Measurements from ENCODE around the gene TBC1D8B.

GRCh38 chrX:106899841-106900240 lies 97.4 kb downstream of the TBC1D8B start:
- TF ChIP-seq, protein P1, sequence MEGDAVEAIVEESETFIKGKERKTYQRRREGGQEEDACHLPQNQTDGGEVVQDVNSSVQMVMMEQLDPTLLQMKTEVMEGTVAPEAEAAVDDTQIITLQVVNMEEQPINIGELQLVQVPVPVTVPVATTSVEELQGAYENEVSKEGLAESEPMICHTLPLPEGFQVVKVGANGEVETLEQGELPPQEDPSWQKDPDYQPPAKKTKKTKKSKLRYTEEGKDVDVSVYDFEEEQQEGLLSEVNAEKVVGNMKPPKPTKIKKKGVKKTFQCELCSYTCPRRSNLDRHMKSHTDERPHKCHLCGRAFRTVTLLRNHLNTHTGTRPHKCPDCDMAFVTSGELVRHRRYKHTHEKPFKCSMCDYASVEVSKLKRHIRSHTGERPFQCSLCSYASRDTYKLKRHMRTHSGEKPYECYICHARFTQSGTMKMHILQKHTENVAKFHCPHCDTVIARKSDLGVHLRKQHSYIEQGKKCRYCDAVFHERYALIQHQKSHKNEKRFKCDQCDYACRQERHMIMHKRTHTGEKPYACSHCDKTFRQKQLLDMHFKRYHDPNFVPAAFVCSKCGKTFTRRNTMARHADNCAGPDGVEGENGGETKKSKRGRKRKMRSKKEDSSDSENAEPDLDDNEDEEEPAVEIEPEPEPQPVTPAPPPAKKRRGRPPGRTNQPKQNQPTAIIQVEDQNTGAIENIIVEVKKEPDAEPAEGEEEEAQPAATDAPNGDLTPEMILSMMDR (IDR thresholded peaks at IDR 0.05), result no peak
- TF ChIP-seq POLR2A (IDR thresholded peaks at IDR 0.05), result no peak

Data from uterus (tissue), 2 donors.